Astrocyte (in vitro differentiated cells and primary cell): ENCODE data around the gene ZNF414. TPM values are rescaled to one million over a fixed set of nuclear protein-coding genes. Genes with fewer than 3 reads are reported as not detected.

Experiments
- DNase-seq: peaks from one replicate; pipeline ENCODE4 v3.0.0-alpha.2; 2010; ENCODE audit warnings: low read depth
- FAIRE-seq: peaks from 2 replicates; lab custom pipeline; 2011; peaks lifted over from hg19 to GRCh38; lab: Jason Lieb, UNC
- H2AFZ ChIP-seq: 2 replicates; pipeline ENCODE4 v1.6.0; 2012; ENCODE audit warnings: low read depth, low read length, inconsistent platforms
- H3K27ac ChIP-seq: 2 replicates; pipeline ENCODE4 v1.5.1; 2011; ENCODE audit warnings: low read depth, low read length, inconsistent platforms
- H3K27me3 ChIP-seq: 2 replicates; pipeline ENCODE4 v1.6.0; 2011; ENCODE audit warnings: low read length, inconsistent platforms; ENCODE audit not compliant: insufficient read depth
- H3K36me3 ChIP-seq: 2 replicates; pipeline ENCODE4 v1.5.1; 2011; ENCODE audit warnings: low read length, inconsistent platforms; ENCODE audit not compliant: insufficient read depth
- H3K4me1 ChIP-seq: 2 replicates; pipeline ENCODE4 v1.5.1; 2011; ENCODE audit warnings: low read length, inconsistent platforms; ENCODE audit not compliant: insufficient read depth
- H3K4me2 ChIP-seq: 2 replicates; pipeline ENCODE4 v1.6.0; 2012; ENCODE audit warnings: low read length, inconsistent platforms
- H3K4me3 ChIP-seq: 2 replicates; pipeline ENCODE4 v1.5.1; 2011; ENCODE audit warnings: low read depth, mild to moderate bottlenecking, low read length, inconsistent platforms; ENCODE audit not compliant: insufficient read depth
- H3K79me2 ChIP-seq: 2 replicates; pipeline ENCODE4 v1.6.0; 2012; ENCODE audit warnings: mild to moderate bottlenecking, low read length, inconsistent platforms; ENCODE audit not compliant: insufficient read depth
- H3K9ac ChIP-seq: 2 replicates; pipeline ENCODE4 v1.6.0; 2012; ENCODE audit warnings: mild to moderate bottlenecking, low read length, inconsistent platforms
- H3K9me3 ChIP-seq: 2 replicates; pipeline ENCODE4 v1.5.1; 2012; ENCODE audit warnings: low read depth, mild to moderate bottlenecking, low read length, inconsistent platforms; ENCODE audit not compliant: insufficient read depth
- H4K20me1 ChIP-seq: 2 replicates; pipeline ENCODE4 v1.6.0; 2012; ENCODE audit warnings: low read length, inconsistent platforms; ENCODE audit not compliant: insufficient read depth
- H3K27ac Mint-ChIP-seq: one replicate; pipeline ENCODE4 v1.8.0; 2021; ENCODE audit warnings: mild to moderate bottlenecking, mixed read lengths; ENCODE audit not compliant: unreplicated experiment
- H3K27me3 Mint-ChIP-seq: one replicate; pipeline ENCODE4 v1.8.0; 2021; ENCODE audit warnings: low read depth, mixed read lengths; ENCODE audit not compliant: unreplicated experiment
- H3K36me3 Mint-ChIP-seq: one replicate; pipeline ENCODE4 v1.8.0; 2021; ENCODE audit warnings: low read depth, mixed read lengths; ENCODE audit not compliant: unreplicated experiment
- H3K4me1 Mint-ChIP-seq: one replicate; pipeline ENCODE4 v1.8.0; 2021; ENCODE audit warnings: low read depth, mixed read lengths; ENCODE audit not compliant: unreplicated experiment
- H3K4me3 Mint-ChIP-seq: one replicate; pipeline ENCODE4 v1.8.0; 2021; ENCODE audit warnings: mild to moderate bottlenecking, moderate library complexity, mixed read lengths; ENCODE audit not compliant: unreplicated experiment
- H3K9me3 Mint-ChIP-seq: one replicate; pipeline ENCODE4 v1.8.0; 2021; ENCODE audit warnings: mild to moderate bottlenecking, mixed read lengths; ENCODE audit not compliant: unreplicated experiment
- EZH2 ChIP-seq: IDR thresholded peaks from 2 replicates; pipeline ENCODE4 v1.6.1; 2012; ENCODE audit warnings: mild to moderate bottlenecking, low read length, inconsistent platforms; ENCODE audit not compliant: insufficient read depth
- total RNA-seq: library from RNA; stranded (reverse); gene quantifications from 2 replicates; pipeline ENCODE4 v1.2.1, GENCODE V29; 2021
- TF ChIP-seq, protein P1 (sequence below): IDR thresholded peaks from 2 replicates; pipeline ENCODE4 v1.5.1; 2011; ENCODE audit warnings: low read depth, mild to moderate bottlenecking, inconsistent platforms, low read length, moderate library complexity; ENCODE audit not compliant: insufficient read depth

ZNF414 gene
- total RNA-seq, 1 donor from 2014 or later: 17.2 TPM

DNA sequence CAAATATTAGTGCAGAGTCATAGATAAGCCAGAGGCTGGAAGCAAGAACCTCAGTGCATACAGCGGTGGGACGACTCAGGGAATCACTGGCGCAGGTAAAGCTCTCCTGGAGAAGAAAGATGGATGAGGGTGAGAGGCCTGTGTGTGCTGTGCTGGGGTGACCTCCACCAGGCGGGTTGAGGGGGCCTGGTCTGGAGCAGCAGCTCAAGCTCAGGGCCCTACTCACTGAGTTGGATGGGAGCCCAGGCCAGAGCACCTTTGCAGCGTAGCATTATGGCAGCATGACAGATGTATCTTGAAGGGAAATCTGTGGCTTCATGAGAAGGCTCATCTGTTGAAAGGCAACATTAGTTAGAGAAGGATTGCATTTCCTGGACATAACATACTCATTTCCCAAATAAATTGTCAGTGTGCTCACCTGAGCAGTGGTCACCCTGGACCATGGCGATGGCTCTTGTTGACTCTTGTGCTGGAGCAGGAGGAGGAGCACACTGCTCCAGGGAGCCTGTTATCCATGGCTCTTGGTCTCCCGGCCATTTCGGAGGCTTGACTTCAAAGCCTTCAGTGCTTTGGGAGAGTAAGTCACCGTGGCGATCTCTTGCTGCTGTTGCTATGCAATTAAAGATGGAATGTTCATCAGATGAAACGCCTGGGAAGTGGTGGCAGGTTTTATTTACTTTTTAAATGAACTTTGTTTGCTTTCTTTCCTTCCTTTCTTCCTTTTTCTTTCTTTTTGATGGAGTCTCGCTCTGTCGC is 44.2 kb downstream of the ZNF414 start:
- peaks cover 3% of the 10 kb centered on the region for H3K9me3 Mint-ChIP-seq
- H3K4me3 Mint-ChIP-seq: no peak overlapping the region

DNA sequence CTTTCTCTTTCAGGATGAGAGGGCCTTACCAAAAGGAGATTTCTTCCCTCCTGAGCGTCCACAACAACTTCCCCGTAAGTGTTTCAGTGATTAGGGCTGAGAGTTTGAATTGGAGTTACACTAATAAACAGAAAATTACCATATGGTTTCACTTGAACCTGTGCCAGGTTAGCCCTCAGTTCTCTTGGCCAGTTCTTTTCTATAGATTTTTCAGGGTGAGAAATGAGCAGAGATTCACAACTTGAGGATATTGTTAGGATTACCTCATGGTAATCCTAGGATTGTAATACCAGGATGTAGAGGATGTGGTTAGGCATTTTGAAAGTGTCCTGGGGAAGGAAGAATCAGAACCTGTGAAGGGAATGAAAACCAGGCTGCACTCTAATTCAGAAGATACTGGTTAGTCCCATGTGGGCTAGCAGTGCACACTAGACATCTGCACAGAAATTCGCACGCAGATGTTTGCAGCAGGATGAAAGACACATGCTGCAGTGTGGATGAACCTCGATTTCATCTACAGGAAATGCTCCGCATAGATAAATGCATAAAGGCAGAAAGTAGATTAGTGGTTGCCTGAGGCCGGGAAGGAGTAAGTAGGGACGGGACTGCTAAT is 45.1 kb downstream of the ZNF414 start:
- no peak overlapping the region for H3K27ac Mint-ChIP-seq
- Histone ChIP-seq H4K20me1 (peaks cover 94% of the 10 kb centered on the region), H3K4me2 (no peak overlapping the region), H3K4me1 (no peaks in the 10 kb centered on the region), H2AFZ (no peak overlapping the region), H3K9me3 (no peaks in the 10 kb centered on the region), H3K9ac (no peak overlapping the region), H3K4me3 (no peak overlapping the region), H3K27me3 (no peaks in the 10 kb centered on the region), H3K36me3 (peaks cover 65% of the 10 kb centered on the region), H3K79me2 (peaks cover 77% of the 10 kb centered on the region), H3K27ac (no peak overlapping the region)
- DNase-seq: peak; percentile 12
- H3K4me3 Mint-ChIP-seq: no peak overlapping the region
- no peaks in the 10 kb centered on the region for H3K27me3 Mint-ChIP-seq
- peaks cover 3% of the 10 kb centered on the region for H3K9me3 Mint-ChIP-seq
- H3K4me1 Mint-ChIP-seq: peaks cover 11% of the 10 kb centered on the region
- H3K36me3 Mint-ChIP-seq: peaks cover 41% of the 10 kb centered on the region
- FAIRE-seq: no peak
- TF ChIP-seq, protein P1, sequence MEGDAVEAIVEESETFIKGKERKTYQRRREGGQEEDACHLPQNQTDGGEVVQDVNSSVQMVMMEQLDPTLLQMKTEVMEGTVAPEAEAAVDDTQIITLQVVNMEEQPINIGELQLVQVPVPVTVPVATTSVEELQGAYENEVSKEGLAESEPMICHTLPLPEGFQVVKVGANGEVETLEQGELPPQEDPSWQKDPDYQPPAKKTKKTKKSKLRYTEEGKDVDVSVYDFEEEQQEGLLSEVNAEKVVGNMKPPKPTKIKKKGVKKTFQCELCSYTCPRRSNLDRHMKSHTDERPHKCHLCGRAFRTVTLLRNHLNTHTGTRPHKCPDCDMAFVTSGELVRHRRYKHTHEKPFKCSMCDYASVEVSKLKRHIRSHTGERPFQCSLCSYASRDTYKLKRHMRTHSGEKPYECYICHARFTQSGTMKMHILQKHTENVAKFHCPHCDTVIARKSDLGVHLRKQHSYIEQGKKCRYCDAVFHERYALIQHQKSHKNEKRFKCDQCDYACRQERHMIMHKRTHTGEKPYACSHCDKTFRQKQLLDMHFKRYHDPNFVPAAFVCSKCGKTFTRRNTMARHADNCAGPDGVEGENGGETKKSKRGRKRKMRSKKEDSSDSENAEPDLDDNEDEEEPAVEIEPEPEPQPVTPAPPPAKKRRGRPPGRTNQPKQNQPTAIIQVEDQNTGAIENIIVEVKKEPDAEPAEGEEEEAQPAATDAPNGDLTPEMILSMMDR: no peak
- no peak for TF ChIP-seq EZH2

More for the DNA sequence above, 44.2 kb downstream of the ZNF414 start:
- peak overlapping the region; percentile 10 for H3K27ac Mint-ChIP-seq
- FAIRE-seq (no peak), DNase-seq (no peak)
- H3K4me1 ChIP-seq: no peaks in the 10 kb centered on the region
- no peaks in the 10 kb centered on the region for H3K27me3 Mint-ChIP-seq
- no peaks in the 10 kb centered on the region for H3K9me3 ChIP-seq
- H3K27me3 ChIP-seq: no peaks in the 10 kb centered on the region
- H2AFZ ChIP-seq: no peak overlapping the region
- peaks cover 75% of the 10 kb centered on the region for H3K79me2 ChIP-seq
- peaks cover 91% of the 10 kb centered on the region for H4K20me1 ChIP-seq
- no peak overlapping the region for H3K4me2 ChIP-seq
- H3K4me1 Mint-ChIP-seq: peaks cover 11% of the 10 kb centered on the region
- H3K9ac ChIP-seq: no peak overlapping the region
- TF ChIP-seq EZH2: no peak
- peaks cover 37% of the 10 kb centered on the region for H3K36me3 Mint-ChIP-seq
- peaks cover 66% of the 10 kb centered on the region for H3K36me3 ChIP-seq
- H3K4me3 ChIP-seq: no peak overlapping the region
- no peak overlapping the region for H3K27ac ChIP-seq

DNA sequence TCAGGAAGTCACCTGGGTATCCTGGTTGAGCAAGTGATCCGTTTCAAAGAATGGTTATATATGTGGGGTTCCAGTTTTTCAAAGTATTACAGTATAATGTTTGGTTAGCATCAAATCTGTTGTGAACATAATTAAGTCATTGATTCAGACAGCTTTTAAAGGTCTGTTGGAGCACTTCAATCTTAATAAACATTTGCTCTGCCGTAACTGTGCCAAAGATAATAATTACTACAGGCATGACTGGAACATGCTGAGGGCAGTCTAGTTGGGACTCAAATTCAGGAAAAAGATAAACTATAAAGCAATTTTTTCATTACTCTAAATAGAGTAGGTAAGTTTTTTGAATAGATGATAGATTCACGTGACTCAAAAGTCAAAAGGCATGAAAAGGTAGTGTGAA is 45.8 kb downstream of the ZNF414 start:
- DNase-seq (no peak), FAIRE-seq (no peak)
- Mint-ChIP-seq H3K4me3 (no peak overlapping the region), H3K4me1 (peaks cover 9% of the 10 kb centered on the region), H3K36me3 (peaks cover 39% of the 10 kb centered on the region), H3K27ac (peak overlapping the region; percentile 58), H3K9me3 (peaks cover 3% of the 10 kb centered on the region), H3K27me3 (no peaks in the 10 kb centered on the region)
- H3K36me3 ChIP-seq: peaks cover 68% of the 10 kb centered on the region
- H3K4me1 ChIP-seq: no peaks in the 10 kb centered on the region
- no peaks in the 10 kb centered on the region for H3K9me3 ChIP-seq
- H3K27me3 ChIP-seq: no peaks in the 10 kb centered on the region
- H3K4me3 ChIP-seq: no peak overlapping the region
- H3K9ac ChIP-seq: no peak overlapping the region
- H3K4me2 ChIP-seq: no peak overlapping the region
- H2AFZ ChIP-seq: no peak overlapping the region
- no peak for TF ChIP-seq EZH2
- peaks cover 95% of the 10 kb centered on the region for H4K20me1 ChIP-seq
- no peak overlapping the region for H3K27ac ChIP-seq
- peaks cover 83% of the 10 kb centered on the region for H3K79me2 ChIP-seq
